ENCODE measurements around the gene HSH2D. TPM values are rescaled to one million over a fixed set of nuclear protein-coding genes. Genes with fewer than 3 reads are reported as not detected.

The HSH2D gene
- total and polyA plus RNA-seq, 9 of the 15 experiments (the other 6 are each of a cell fraction or from before 2014, with no cell fraction given), result 0.03 to 1.1 (median 0.35) TPM; not detected in 1

DNA sequence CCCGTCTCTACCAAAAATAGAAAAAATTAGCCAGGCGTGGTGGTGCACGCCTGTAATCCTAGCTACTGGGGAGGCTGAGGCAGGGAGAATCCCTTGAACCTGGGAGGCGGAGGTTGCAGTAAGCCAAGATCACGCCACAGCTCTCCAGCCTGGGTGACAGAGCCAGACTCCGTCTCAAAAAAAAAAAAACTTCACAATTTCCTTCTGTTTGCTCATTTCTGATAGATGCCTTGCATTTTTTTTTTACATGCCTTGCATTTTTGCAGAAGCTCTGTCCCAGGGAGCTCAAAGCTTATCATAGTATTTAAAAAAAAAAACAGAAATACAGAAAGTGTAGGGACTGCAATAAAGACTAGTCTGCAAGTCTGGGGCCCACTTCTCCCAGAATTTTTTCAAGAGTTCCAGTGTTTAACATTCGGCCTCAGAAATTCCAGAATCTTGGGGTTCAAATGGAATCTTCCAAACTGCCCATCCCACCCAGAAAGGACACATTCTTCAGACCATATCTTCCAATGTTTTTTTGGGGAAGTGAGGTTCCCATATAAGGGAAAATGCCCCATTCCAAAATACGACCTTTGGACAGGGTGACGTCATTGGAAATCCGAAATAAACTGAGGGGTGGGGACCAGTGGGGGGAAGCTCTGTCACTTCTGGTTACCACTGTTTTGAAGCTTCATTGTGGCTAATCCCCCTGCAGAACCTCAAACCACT lies 49.0 kb upstream of the HSH2D start:
- FAIRE-seq (no peak), ATAC-seq (no peak), DNase-seq (ENCODE audit: extremely low read depth in 1 of 4, low spot score in 3 of 4) (no peak)
- Histone ChIP-seq H3K4me2 (ENCODE audit: insufficient read depth, low read length) (no peak overlapping the region), H4K20me1 (replicated peaks; ENCODE audit: control insufficient read depth, insufficient read depth, low read length) (no peaks in the 10 kb centered on the region), H3K36me3 (ENCODE audit: control insufficient read depth, insufficient read depth, low read length) (peaks cover 74% of the 10 kb centered on the region; the same call in 2 of the 3 replicates), H3K9me3 (replicated peaks; ENCODE audit: control insufficient read depth, insufficient read depth, low read depth, low read length) (no peaks in the 10 kb centered on the region), H3K27ac (ENCODE audit: extremely low read depth, low read depth, low read length) (no peak overlapping the region), H3K9ac (ENCODE audit: insufficient read depth in 1 of 2, low read depth in 2 of 2, low read length in 2 of 2) (no peak overlapping the region), H3K79me2 (ENCODE audit: control insufficient read depth, insufficient read depth, low read length) (no peaks in the 10 kb centered on the region), H2AFZ (ENCODE audit: low read depth, low read length) (no peak overlapping the region), H3K4me3 (no peak overlapping the region), H3K4me1 (replicated peaks in 1 of 2; ENCODE audit: control insufficient read depth in 2 of 2, insufficient read depth in 2 of 2, low read length in 2 of 2) (no peaks in the 10 kb centered on the region; a peak in 1 of 5 replicates), H3K9me1 (ENCODE audit: control insufficient read depth, insufficient read depth, low read length) (no peaks in the 10 kb centered on the region), H3K27me3 (ENCODE audit: control insufficient read depth in 2 of 2, insufficient read depth in 2 of 2, low read length in 2 of 2) (no peaks in the 10 kb centered on the region)
- TF ChIP-seq ATF7 (IDR thresholded peaks at IDR 0.05) (0 out of 2 replicates have a peak, but pooled peaks have one; percentile 16), ZNF239 (CRISPR knock-in tag; IDR thresholded peaks at IDR 0.05) (no peak), ZNF41 (CRISPR knock-in tag; conservative IDR thresholded peaks at IDR 0.05) (no peak), FOXJ3 (CRISPR knock-in tag; IDR thresholded peaks at IDR 0.05) (no peak)
- TF ChIP-seq, protein P1, sequence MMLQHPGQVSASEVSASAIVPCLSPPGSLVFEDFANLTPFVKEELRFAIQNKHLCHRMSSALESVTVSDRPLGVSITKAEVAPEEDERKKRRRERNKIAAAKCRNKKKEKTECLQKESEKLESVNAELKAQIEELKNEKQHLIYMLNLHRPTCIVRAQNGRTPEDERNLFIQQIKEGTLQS (IDR thresholded peaks at IDR 0.05), result peak; percentile 38; the same call in 1 of the 2 replicates
- TF ChIP-seq, protein P1 (CRISPR knock-in tag; conservative IDR thresholded peaks at IDR 0.05), result no peak
- in situ Hi-C loops (cut with MboI) (no loop called here), intact Hi-C loops (cut with micrococcal nuclease) (no loop called here)
- POLR2A ChIA-PET, result interaction anchor here (0.9 to 7.2 kb wide), 6 partner anchors 8 to 19 kb away, joined by 3 to 67 read pairs (median 4); no protein-coding TSS in a partner anchor
- BruUV-seq (replicated peaks), result no TSS peak
- CTCF ChIA-PET (ENCODE audit: low intra/inter-chr PET ratio), result no interaction called here
- 86% methylated on average over 10 of the region's 10 CpGs for WGBS (ENCODE audit: insufficient coverage, low coverage, missing lambda C conversion rate)

Data from K562 (cell line).